Bronchial epithelial cell (primary cell): ENCODE data around the gene ACSF2. TPM values are rescaled to one million over a fixed set of nuclear protein-coding genes. Genes with fewer than 3 reads are reported as not detected.
"Not testable (repeated sequence)": the region's sequence is repeated elsewhere in the genome, so short reads cannot be mapped to it uniquely, and the experiment has no call there.

ENCODE experiments used
- DNase-seq: peaks from one replicate; pipeline ENCODE4 v3.0.0-alpha.2; 2010; ENCODE audit warnings: low read depth
- FAIRE-seq: peaks from 2 replicates; lab custom pipeline; 2011; peaks lifted over from hg19 to GRCh38; lab: Jason Lieb, UNC
- H3K27me3 ChIP-seq: 2 replicates; pipeline ENCODE4 v1.5.1; 2011; ENCODE audit warnings: low read length; ENCODE audit not compliant: control insufficient read depth, insufficient read depth
- H3K36me3 ChIP-seq: 2 replicates; pipeline ENCODE4 v1.5.1; 2011; ENCODE audit warnings: low read length; ENCODE audit not compliant: control insufficient read depth, insufficient read depth
- H3K4me3 ChIP-seq: 2 replicates; pipeline ENCODE4 v1.5.1; 2011; ENCODE audit warnings: mild to moderate bottlenecking, low read depth, low read length, control low read depth
- total RNA-seq: library from RNA; depleted of rRNA; stranded (reverse); fragments of >200 nt; gene quantifications from 2 replicates; pipeline ENCODE4 v1.2.1, GENCODE V29; 2014
- TF ChIP-seq, protein P1 (sequence below): IDR thresholded peaks from 2 replicates; pipeline ENCODE4 v1.5.1; 2011; ENCODE audit warnings: mild to moderate bottlenecking, moderate library complexity, low read length, control low read depth, inconsistent platforms; ENCODE audit not compliant: insufficient read depth, severe bottlenecking

ACSF2 gene
- total RNA-seq, 1 donor from 2014 or later, result 14.7 TPM

- H3K36me3 ChIP-seq, result peaks cover 26% of the 10 kb centered on the region
- no peak overlapping the region for H3K4me3 ChIP-seq
- TF ChIP-seq, protein P1, sequence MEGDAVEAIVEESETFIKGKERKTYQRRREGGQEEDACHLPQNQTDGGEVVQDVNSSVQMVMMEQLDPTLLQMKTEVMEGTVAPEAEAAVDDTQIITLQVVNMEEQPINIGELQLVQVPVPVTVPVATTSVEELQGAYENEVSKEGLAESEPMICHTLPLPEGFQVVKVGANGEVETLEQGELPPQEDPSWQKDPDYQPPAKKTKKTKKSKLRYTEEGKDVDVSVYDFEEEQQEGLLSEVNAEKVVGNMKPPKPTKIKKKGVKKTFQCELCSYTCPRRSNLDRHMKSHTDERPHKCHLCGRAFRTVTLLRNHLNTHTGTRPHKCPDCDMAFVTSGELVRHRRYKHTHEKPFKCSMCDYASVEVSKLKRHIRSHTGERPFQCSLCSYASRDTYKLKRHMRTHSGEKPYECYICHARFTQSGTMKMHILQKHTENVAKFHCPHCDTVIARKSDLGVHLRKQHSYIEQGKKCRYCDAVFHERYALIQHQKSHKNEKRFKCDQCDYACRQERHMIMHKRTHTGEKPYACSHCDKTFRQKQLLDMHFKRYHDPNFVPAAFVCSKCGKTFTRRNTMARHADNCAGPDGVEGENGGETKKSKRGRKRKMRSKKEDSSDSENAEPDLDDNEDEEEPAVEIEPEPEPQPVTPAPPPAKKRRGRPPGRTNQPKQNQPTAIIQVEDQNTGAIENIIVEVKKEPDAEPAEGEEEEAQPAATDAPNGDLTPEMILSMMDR, result no peak
- no peaks in the 10 kb centered on the region for H3K27me3 ChIP-seq
- FAIRE-seq (no peak), DNase-seq (no peak)
These were observed 31.3 kb upstream of the ACSF2 start for GRCh38 chr17:50394711-50395110.

GRCh38 chr17:50396261-50397110 lies 29.5 kb upstream of the ACSF2 start:
- TF ChIP-seq, protein P1, result no peak
- Histone ChIP-seq H3K36me3 (peaks cover 20% of the 10 kb centered on the region), H3K27me3 (no peaks in the 10 kb centered on the region), H3K4me3 (peak overlapping the region; percentile 96)
- FAIRE-seq (no peak), DNase-seq (peak; percentile 64)

GRCh38 chr17:50397111-50397918 lies 28.7 kb upstream of the ACSF2 start, which contains the start of gene LRRC59:
TSS of gene LRRC59 (minus strand) at chr17:50397523. CDS start at chr17:50397317, 206 bp downstream.
- no peaks in the 10 kb centered on the region for H3K27me3 ChIP-seq
- TF ChIP-seq, protein P1, result peak; percentile 100
- H3K4me3 ChIP-seq, result peak within 1 kb of the TSS; percentile 96
- DNase-seq (peak; percentile 65), FAIRE-seq (no peak)
- H3K36me3 ChIP-seq, result peaks cover 18% of the 10 kb centered on the region

GRCh38 chr17:50397919-50398285 lies 28.1 kb upstream of the ACSF2 start:
- H3K36me3 ChIP-seq, result peaks cover 14% of the 10 kb centered on the region
- H3K27me3 ChIP-seq, result no peaks in the 10 kb centered on the region
- TF ChIP-seq, protein P1, result no peak
- DNase-seq, result no peak
- no peak overlapping the region for H3K4me3 ChIP-seq
- FAIRE-seq, result no peak

DNA sequence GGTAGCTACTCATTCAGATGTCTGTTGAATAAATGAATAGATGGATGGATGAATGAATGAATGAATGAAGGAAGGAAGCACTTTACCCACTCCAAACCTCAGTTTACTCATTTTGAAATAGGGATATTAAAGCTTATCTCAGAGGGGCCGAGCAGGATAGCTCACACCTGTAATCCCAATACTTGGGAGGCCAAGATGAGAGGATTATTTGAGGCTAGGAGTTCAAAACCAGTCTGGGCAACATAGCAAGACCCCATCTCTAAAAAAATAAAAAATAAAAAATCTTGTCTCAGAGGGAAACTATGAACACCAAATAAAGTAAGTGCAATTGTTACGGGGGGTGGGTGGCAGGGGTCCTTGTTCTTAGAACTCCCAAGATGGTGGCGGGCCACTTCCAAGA lies 27.3 kb upstream of the ACSF2 start:
- not testable (repeated sequence) for DNase-seq, H3K27me3 ChIP-seq, H3K4me3 ChIP-seq, FAIRE-seq
- H3K36me3 ChIP-seq, result peaks cover 10% of the 10 kb centered on the region

DNA sequence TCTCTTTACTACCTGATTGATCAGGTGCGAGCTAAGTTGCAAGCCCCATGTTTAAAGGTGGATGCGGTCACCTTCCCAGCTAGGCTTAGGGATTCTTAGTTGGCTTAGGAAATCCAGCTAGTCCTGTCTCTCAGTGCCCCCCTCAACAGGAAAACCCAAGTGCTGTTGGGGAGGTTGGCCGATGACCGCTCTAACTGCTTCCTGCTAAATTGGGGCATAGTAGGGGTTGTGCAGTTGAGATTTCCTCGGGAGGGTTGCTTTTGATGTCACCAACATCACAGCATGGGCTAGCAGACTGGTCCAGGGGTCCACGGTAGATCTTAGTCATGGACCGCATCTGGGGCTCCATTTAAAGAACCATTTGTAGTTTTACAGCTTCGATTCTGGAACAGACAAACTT lies 26.4 kb upstream of the ACSF2 start:
- not testable (repeated sequence) for H3K4me3 ChIP-seq, H3K27me3 ChIP-seq, FAIRE-seq, DNase-seq, H3K36me3 ChIP-seq

DNA sequence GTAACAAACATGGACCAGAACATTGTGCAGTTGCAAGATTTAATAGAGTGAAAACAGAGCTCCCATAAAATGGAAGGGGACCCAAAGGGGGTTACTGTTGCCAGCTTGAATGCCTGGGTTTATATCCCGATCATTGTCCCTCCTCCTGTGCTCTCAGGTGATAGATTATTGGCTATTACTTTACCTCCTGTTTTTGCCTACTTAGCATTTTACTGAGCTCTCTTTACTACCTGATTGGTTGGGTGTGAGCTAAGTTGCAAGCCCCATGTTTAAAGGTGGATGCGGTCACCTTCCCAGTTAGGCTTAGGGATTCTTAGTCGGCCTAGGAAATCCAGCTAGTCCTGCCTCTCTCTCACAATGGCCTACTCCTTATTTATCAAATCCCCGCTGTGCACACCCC lies 20.7 kb upstream of the ACSF2 start:
- not testable (repeated sequence) for H3K27me3 ChIP-seq, DNase-seq, H3K4me3 ChIP-seq, FAIRE-seq, H3K36me3 ChIP-seq
